ENCODE data around the gene SAG. TPM values are rescaled to one million over a fixed set of nuclear protein-coding genes. Genes with fewer than 3 reads are reported as not detected.

The SAG gene
- total and polyA plus RNA-seq, 11 donors, result 1.4 TPM; not detected in 10

DNA sequence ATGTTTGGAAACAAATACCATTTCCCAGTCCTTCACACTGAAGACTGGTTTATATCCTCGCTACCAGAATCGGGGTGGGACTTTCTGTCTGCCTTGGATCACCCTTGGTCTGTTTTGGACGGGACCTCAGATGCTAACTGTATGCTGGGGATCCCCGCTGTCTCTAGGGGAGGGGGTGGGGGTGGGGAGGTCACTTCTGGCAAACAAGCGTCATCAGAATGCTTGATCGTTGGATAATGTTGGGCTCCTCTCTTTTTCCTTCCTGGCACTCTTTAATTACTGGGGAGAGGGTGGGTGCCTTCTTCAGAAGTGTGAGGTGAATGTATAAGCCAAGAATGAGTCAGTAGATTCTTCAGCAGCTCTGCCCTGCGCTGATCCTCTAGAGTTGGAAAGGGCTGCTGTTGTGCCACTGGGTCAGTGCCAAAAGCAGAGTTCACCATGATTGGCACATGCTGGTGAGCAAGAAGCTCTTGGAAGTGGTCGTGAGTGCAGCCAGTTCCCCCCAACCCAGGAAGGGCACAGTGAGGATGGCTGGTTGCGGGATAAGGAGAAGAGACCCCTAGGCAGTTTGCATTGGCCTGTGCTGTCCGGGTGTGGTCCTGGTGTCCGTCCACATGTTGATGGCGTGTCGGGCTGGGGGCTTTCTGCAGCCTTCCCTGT is 78.9 kb downstream of the SAG start:
- WGBS, 4 donors, result 57 to 62% (median 60%) methylated on average over 13 of the region's 13 CpGs
- peaks cover 11 to 52% (median 38%) of the 10 kb centered on the region in 12 donors for H3K4me1 ChIP-seq
- peak overlapping the region; percentile 27 to 93 (median 89) for H3K27ac ChIP-seq
- no peak overlapping the region for H3K4me3 ChIP-seq
- ATAC-seq (peak; percentile 0 to 31 (median 16)), DNase-seq (peak in 1 of 5 donors; percentile 56)
- no peaks in the 10 kb centered on the region for H3K9me3 ChIP-seq
- TF ChIP-seq POLR2A (IDR thresholded peaks at IDR 0.05), result no peak
- TF ChIP-seq, protein P1, sequence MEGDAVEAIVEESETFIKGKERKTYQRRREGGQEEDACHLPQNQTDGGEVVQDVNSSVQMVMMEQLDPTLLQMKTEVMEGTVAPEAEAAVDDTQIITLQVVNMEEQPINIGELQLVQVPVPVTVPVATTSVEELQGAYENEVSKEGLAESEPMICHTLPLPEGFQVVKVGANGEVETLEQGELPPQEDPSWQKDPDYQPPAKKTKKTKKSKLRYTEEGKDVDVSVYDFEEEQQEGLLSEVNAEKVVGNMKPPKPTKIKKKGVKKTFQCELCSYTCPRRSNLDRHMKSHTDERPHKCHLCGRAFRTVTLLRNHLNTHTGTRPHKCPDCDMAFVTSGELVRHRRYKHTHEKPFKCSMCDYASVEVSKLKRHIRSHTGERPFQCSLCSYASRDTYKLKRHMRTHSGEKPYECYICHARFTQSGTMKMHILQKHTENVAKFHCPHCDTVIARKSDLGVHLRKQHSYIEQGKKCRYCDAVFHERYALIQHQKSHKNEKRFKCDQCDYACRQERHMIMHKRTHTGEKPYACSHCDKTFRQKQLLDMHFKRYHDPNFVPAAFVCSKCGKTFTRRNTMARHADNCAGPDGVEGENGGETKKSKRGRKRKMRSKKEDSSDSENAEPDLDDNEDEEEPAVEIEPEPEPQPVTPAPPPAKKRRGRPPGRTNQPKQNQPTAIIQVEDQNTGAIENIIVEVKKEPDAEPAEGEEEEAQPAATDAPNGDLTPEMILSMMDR (IDR thresholded peaks at IDR 0.05), result no peak
- peaks cover 0 to 14% (median 5%) of the 10 kb centered on the region in 9 donors for H3K36me3 ChIP-seq
- H3K27me3 ChIP-seq, result no peaks in the 10 kb centered on the region
- intact Hi-C loops (cut with DNase I), result loop anchor here in 1 of 10 donors (1.0 to 2.0 kb wide), 2 partner anchors 11 to 32 kb away; partner anchors contain the start of gene DGKD

DNA sequence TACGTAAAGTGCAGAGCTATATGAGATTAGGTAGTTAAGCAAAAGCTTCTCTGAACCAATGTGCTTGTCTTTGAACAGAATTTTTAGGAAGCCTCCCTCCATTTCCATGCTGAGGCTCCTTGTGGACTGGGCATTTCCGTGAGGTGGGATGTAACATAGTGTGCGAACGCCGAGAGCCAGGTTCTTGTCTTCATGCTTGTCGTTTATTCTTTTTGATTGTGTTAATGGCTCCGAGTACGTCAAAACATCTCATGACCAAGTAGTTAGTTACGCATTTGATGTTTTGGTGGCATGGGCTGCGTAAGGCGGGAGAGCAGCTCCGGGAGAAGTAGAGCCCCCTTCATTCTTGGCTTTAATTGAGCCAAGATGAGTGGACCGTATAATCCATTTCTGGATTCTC is 79.6 kb downstream of the SAG start:
- Histone ChIP-seq H3K36me3 (peaks cover 0 to 20% (median 10%) of the 10 kb centered on the region in 9 donors), H3K9me3 (no peaks in the 10 kb centered on the region), H3K27me3 (no peaks in the 10 kb centered on the region), H3K4me3 (peak overlapping the region in 4 of 12 donors; percentile 19 to 35 (median 22)), H3K27ac (peak overlapping the region in 11 of 12 donors; percentile 71 to 93 (median 90)), H3K4me1 (peaks cover 11 to 52% (median 38%) of the 10 kb centered on the region in 12 donors)
- 71 to 75% (median 71%) methylated on average over 13 of the region's 13 CpGs for WGBS, 4 donors
- TF ChIP-seq POLR2A (IDR thresholded peaks at IDR 0.05), result no peak
- TF ChIP-seq, protein P1 (IDR thresholded peaks at IDR 0.05), result no peak
- ATAC-seq (peak in 3 of 4 donors; percentile 8 to 12 (median 9)), DNase-seq (no peak)
- intact Hi-C loops (cut with DNase I), result loop anchor here in 1 of 10 donors (1.0 to 2.0 kb wide), 2 partner anchors 12 to 32 kb away; partner anchors contain the start of gene DGKD

DNA sequence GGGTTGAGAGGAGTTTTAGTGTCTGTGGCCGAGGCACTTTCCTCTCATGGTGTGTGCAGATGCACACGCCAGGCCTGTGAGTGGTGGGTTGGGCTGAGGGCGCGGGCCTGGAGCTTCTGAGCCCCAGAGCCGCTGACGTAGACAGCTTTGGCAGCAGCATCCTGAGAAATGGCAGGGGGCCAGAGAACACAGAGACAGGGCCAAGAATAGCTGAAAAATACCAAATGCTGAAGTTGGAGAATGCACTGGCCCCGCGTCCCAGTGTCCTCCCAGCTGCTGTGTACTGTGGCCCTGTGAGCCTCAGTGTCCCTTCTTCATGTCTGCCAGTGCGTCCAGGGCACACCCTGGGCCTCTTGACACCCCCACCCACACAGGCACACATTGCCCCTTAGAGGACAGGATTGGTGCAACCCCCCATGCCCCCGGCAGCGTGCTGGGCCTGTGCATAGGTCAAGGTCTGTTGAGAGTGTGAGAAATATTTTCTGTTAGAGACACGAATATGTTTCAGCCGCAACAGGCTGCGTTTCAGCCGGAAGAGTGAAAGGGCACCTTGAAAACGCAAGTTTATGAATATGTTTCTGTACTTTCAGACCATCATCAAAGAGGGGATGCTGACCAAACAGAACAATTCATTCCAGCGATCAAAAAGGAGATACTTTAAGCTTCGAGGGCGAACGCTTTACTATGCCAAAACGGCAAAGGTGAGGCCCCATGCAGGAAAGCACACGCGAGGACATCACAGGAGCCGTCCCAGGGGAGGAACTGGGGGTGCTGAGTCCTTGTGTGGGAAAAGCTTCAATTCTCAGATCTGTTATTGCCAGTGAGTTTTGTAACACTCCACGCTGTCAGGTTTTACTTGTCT is 80.3 kb downstream of the SAG start:
- H3K4me1 ChIP-seq, result peaks cover 11 to 52% (median 38%) of the 10 kb centered on the region in 12 donors

More for the DNA sequence above, 80.3 kb downstream of the SAG start:
- ATAC-seq (peak; percentile 95 to 97 (median 96)), DNase-seq (peak; percentile 92 to 95 (median 94))
- H3K4me3 ChIP-seq, result peak overlapping the region in 9 of 12 donors; percentile 1 to 35 (median 20)
- peak in 1 of 2 donors; percentile 20 for TF ChIP-seq POLR2A (IDR thresholded peaks at IDR 0.05)
- TF ChIP-seq, protein P1 (IDR thresholded peaks at IDR 0.05), result no peak
- no peaks in the 10 kb centered on the region for H3K9me3 ChIP-seq
- H3K36me3 ChIP-seq, result peaks cover 0 to 21% (median 15%) of the 10 kb centered on the region in 9 donors
- WGBS, 4 donors, result 7 to 17% (median 11%) methylated on average over 25 of the region's 25 CpGs
- peak overlapping the region; percentile 82 to 93 (median 90) for H3K27ac ChIP-seq
- intact Hi-C loops (cut with DNase I), result loop anchor here in 1 of 10 donors (1.0 to 2.0 kb wide), 2 partner anchors 13 to 33 kb away; partner anchors contain the start of gene DGKD
- H3K27me3 ChIP-seq, result no peaks in the 10 kb centered on the region
